Measurements from ENCODE around the gene CDH4. TPM values are rescaled to one million over a fixed set of nuclear protein-coding genes. Genes with fewer than 3 reads are reported as not detected.

The CDH4 gene
- total and polyA plus RNA-seq, 3 experiments from 2014 or later, result 0.22 TPM; not detected in 2

DNA sequence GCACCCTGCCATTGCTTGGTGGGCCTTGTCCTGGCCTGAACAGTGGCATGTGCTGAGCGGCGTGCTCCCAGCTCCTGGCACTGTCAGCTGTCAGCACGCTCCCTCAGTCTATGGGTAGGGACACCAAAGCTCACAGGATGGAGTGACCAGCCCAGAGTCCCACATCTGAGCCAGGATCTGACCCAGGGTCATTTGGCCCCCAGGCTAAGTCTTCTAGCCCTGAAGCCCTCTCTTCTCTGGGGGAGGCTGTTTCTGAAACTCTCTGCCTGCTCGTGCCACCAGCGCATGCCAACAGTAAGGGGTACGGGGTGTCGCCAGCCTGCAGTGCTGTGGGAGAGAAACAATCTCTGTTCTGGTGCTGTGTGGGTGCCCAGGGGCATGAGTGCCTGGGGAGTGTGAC lies 37.1 kb downstream of the CDH4 start:
- ChIA-PET POLR2A (no interaction called here), CTCF (no interaction called here)
- no peaks in the 10 kb centered on the region for H3K27me3 Mint-ChIP-seq
- no peak overlapping the region for H3K4me3 Mint-ChIP-seq
- no peaks in the 10 kb centered on the region for H3K27me3 ChIP-seq (ENCODE audit: insufficient read depth, low read length, poor library complexity, severe bottlenecking)
- DNase-seq, result no peak
- no peaks in the 10 kb centered on the region for H3K4me1 ChIP-seq (ENCODE audit: insufficient read depth, low read length)
- H3K4me1 Mint-ChIP-seq, result no peaks in the 10 kb centered on the region
- no peaks in the 10 kb centered on the region for H3K36me3 ChIP-seq (ENCODE audit: insufficient read depth, low read length)
- no peaks in the 10 kb centered on the region for H3K36me3 Mint-ChIP-seq
- H3K27ac ChIP-seq (ENCODE audit: low read depth, low read length), result no peak overlapping the region
- peaks cover 0 to 7% (median 2%) of the 10 kb centered on the region in 5 donors for H3K9me3 Mint-ChIP-seq
- H3K9me3 ChIP-seq (ENCODE audit: low read length), result no peaks in the 10 kb centered on the region
- H3K27ac Mint-ChIP-seq, result no peak overlapping the region
- no peak overlapping the region for H3K4me3 ChIP-seq (ENCODE audit: low read length)

DNA sequence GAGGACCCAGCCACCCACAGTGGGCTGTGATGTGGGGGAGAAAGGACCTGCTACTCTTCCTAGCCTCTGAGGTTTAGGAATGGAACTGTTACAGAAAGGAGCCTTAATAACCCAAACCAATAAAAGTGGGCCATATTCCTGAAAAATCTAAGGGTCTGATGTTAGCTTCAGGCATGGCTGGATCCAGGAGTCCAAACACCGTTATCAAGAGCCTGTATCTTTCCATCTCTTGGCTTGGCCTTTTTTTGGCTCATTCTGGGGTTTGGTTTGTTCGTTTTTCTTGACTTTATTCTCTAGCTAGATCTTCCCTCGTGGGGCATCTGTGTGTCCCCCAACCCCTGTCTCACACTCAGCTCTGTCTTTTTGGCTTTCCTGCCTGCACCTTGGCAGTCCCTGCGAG lies 38.7 kb downstream of the CDH4 start:
- Histone ChIP-seq H3K27me3 (ENCODE audit: insufficient read depth, low read length, poor library complexity, severe bottlenecking) (no peaks in the 10 kb centered on the region), H3K9me3 (ENCODE audit: low read length) (no peaks in the 10 kb centered on the region), H3K27ac (ENCODE audit: low read depth, low read length) (no peak overlapping the region), H3K4me3 (ENCODE audit: low read length) (no peak overlapping the region), H3K4me1 (ENCODE audit: insufficient read depth, low read length) (no peaks in the 10 kb centered on the region), H3K36me3 (ENCODE audit: insufficient read depth, low read length) (no peaks in the 10 kb centered on the region)
- no peaks in the 10 kb centered on the region for H3K36me3 Mint-ChIP-seq
- POLR2A ChIA-PET, result no interaction called here
- peaks cover 0 to 5% (median 0%) of the 10 kb centered on the region in 5 donors for H3K9me3 Mint-ChIP-seq
- no peaks in the 10 kb centered on the region for H3K4me1 Mint-ChIP-seq
- no peak for DNase-seq
- no peak overlapping the region for H3K27ac Mint-ChIP-seq
- CTCF ChIA-PET, result no interaction called here
- H3K4me3 Mint-ChIP-seq, result no peak overlapping the region
- peaks cover 0 to 1% of the 10 kb centered on the region in 2 donors for H3K27me3 Mint-ChIP-seq

DNA sequence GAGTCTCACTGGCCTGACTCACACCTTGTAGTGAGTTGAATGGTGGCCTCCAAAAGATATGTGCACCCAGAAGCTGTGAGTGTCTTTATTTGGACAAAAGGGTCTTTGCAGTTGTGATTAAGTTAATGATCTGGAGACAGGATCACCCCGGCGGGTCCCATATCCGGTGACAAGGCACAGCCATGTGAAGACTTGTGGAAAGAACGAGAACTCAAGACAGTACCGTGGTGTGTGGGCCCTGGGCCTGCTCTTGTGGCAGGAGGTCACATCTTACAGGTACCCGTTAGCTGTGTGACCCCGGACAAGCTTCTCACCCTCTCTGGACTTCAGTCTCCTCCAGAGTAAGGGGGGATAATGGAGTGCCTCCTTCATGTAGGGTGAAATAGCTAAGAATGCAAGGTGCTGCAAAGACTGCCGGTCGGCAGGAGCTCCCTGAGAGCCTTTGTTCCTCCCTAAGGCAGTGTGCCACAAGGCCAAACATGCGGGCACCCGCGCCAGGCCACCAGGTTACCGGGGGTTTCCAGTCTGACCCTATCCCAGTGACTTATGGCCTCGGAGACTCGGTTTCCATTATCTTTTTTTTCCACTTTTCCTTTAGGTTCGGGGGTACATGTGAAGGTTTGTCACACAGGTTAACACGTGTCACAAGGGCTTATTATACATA lies 39.2 kb downstream of the CDH4 start:
- Histone ChIP-seq H3K4me3 (ENCODE audit: low read length) (no peak overlapping the region), H3K27ac (ENCODE audit: low read depth, low read length) (no peak overlapping the region), H3K4me1 (ENCODE audit: insufficient read depth, low read length) (no peaks in the 10 kb centered on the region), H3K9me3 (ENCODE audit: low read length) (no peaks in the 10 kb centered on the region), H3K36me3 (ENCODE audit: insufficient read depth, low read length) (no peaks in the 10 kb centered on the region), H3K27me3 (ENCODE audit: insufficient read depth, low read length, poor library complexity, severe bottlenecking) (no peaks in the 10 kb centered on the region)
- Mint-ChIP-seq H3K36me3 (no peaks in the 10 kb centered on the region), H3K27ac (no peak overlapping the region), H3K27me3 (peaks cover 0 to 1% of the 10 kb centered on the region in 2 donors), H3K9me3 (peaks cover 0 to 5% (median 2%) of the 10 kb centered on the region in 5 donors), H3K4me3 (no peak overlapping the region), H3K4me1 (no peaks in the 10 kb centered on the region)
- no peak for DNase-seq
- CTCF ChIA-PET, result no interaction called here
- POLR2A ChIA-PET, result no interaction called here

DNA sequence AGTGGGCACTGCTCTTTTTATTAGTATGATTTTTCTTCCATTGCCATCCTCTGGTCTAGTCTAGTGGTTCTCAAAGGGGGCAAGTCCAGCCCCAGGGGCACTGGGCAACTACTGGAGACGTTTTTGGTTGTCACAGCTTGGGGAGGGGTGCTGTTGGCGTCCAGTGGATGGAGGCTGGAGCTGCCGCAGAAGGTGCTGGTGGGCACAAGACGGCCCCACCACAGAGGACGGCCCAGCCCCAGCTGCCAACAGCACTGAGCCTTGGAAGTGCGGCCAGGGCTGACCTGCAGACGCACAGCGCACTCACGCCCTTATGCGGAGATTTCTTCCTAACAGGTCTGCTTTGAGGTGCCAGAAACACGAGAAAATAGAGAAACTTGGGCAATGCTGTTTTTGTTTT lies 40.3 kb downstream of the CDH4 start:
- DNase-seq, result no peak
- no peaks in the 10 kb centered on the region for H3K9me3 ChIP-seq (ENCODE audit: low read length)
- Mint-ChIP-seq H3K27me3 (peaks cover 0 to 1% of the 10 kb centered on the region in 2 donors), H3K9me3 (peaks cover 0 to 5% (median 2%) of the 10 kb centered on the region in 5 donors), H3K27ac (peak overlapping the region in 1 of 8 donors; percentile 74), H3K4me1 (no peaks in the 10 kb centered on the region), H3K4me3 (no peak overlapping the region), H3K36me3 (no peaks in the 10 kb centered on the region)
- ChIA-PET CTCF (no interaction called here), POLR2A (no interaction called here)
- no peaks in the 10 kb centered on the region for H3K4me1 ChIP-seq (ENCODE audit: insufficient read depth, low read length)
- H3K36me3 ChIP-seq (ENCODE audit: insufficient read depth, low read length), result no peaks in the 10 kb centered on the region
- no peak overlapping the region for H3K4me3 ChIP-seq (ENCODE audit: low read length)
- no peaks in the 10 kb centered on the region for H3K27me3 ChIP-seq (ENCODE audit: insufficient read depth, low read length, poor library complexity, severe bottlenecking)
- no peak overlapping the region for H3K27ac ChIP-seq (ENCODE audit: low read depth, low read length)

DNA sequence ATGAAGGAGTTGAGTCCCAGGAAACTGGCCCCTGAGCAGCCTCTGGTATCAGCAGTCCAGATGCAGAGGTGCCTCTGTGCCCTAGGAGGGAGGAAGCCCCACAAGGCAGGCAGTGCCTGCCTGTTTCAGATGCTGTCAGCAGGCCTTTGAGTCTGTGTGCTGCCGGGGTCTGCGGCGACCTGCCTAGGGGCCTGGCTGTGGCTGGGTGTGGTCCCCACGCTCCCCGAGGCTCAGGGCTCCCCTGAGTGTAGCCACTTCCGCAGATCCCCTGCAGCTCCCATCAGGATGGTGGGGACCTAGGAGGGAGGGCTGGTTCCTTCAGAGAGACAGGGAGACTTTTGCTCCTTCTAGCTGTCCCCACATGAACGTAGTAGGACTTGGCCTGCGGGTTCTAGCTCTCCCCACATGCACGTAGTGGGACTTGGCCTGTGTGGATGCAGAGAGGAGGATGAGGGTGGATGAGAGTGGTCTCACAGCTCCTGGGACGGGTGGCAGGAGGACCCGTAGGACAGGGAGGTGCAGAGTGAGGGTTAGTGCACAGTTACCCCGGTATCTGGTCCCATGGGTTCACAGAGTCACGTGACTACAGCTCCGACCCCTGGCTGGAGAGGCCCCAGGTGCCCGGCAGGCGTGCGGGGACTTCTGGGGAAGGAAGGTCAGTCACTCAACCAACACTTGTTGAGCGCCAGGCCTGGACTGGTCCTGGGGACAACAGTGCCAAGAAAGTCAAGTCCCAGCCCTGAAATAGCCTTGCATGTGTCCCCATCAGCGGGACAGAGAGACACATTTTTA lies 41.0 kb downstream of the CDH4 start:
- Histone ChIP-seq H3K27ac (ENCODE audit: low read depth, low read length) (no peak overlapping the region), H3K27me3 (ENCODE audit: insufficient read depth, low read length, poor library complexity, severe bottlenecking) (no peaks in the 10 kb centered on the region), H3K9me3 (ENCODE audit: low read length) (no peaks in the 10 kb centered on the region), H3K36me3 (ENCODE audit: insufficient read depth, low read length) (no peaks in the 10 kb centered on the region), H3K4me3 (ENCODE audit: low read length) (no peak overlapping the region), H3K4me1 (ENCODE audit: insufficient read depth, low read length) (no peaks in the 10 kb centered on the region)
- CTCF ChIA-PET, result no interaction called here
- no peak for DNase-seq
- no peaks in the 10 kb centered on the region for H3K36me3 Mint-ChIP-seq
- no peaks in the 10 kb centered on the region for H3K4me1 Mint-ChIP-seq
- peaks cover 0 to 1% of the 10 kb centered on the region in 2 donors for H3K27me3 Mint-ChIP-seq
- peaks cover 0 to 5% (median 2%) of the 10 kb centered on the region in 5 donors for H3K9me3 Mint-ChIP-seq
- H3K27ac Mint-ChIP-seq, result peak overlapping the region in 1 of 8 donors; percentile 74
- POLR2A ChIA-PET, result no interaction called here
- no peak overlapping the region for H3K4me3 Mint-ChIP-seq

DNA sequence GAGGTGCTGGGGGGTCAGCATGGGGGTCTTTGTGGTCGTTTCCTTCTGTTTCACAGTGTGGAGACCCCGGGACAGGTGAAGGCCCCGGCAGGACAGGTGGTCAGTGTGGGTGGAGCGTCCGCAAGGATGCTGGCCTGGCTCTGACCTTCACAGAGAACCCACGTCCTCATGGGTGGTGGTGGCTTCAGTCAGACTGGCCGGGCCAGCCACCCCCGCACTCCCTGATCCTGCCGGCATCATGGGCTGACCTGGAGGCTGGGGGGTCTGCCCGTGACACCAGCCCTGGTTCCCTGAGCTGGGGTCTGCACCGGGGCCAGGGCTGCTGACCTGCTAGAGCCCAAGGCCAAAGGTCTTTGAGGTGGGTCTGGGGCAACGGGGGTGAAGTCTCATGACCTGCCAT lies 41.9 kb downstream of the CDH4 start:
- Histone ChIP-seq H3K27me3 (ENCODE audit: insufficient read depth, low read length, poor library complexity, severe bottlenecking) (no peaks in the 10 kb centered on the region), H3K9me3 (ENCODE audit: low read length) (no peaks in the 10 kb centered on the region), H3K27ac (ENCODE audit: low read depth, low read length) (no peak overlapping the region), H3K4me1 (ENCODE audit: insufficient read depth, low read length) (no peaks in the 10 kb centered on the region), H3K36me3 (ENCODE audit: insufficient read depth, low read length) (no peaks in the 10 kb centered on the region), H3K4me3 (ENCODE audit: low read length) (no peak overlapping the region)
- ChIA-PET CTCF (no interaction called here), POLR2A (no interaction called here)
- Mint-ChIP-seq H3K4me1 (no peaks in the 10 kb centered on the region), H3K4me3 (no peak overlapping the region), H3K27me3 (peaks cover 0 to 1% of the 10 kb centered on the region in 2 donors), H3K27ac (no peak overlapping the region), H3K9me3 (peaks cover 0 to 4% (median 2%) of the 10 kb centered on the region in 5 donors), H3K36me3 (no peaks in the 10 kb centered on the region)
- DNase-seq, result no peak

DNA sequence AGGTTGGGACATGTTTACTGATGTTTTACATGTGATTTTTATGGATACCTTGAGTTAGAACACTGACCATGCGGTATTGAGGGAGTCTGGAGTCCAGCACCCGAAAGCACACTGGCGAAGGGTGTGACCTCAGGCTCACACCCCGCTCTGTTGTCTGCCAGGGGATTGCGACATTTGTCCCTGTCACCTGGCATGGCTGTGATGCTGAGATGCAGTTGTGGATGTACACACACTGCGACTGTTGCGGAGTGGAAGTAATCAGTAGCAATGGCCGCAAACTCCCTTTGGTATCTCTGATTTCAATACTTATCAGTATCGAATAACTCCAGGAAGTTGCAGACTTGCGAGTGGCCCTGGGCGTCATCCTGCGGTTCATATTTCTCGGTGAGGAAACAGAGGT lies 43.2 kb downstream of the CDH4 start:
- Mint-ChIP-seq H3K27ac (no peak overlapping the region), H3K9me3 (peaks cover 0 to 3% (median 2%) of the 10 kb centered on the region in 5 donors), H3K4me1 (no peaks in the 10 kb centered on the region), H3K27me3 (peaks cover 0 to 3% of the 10 kb centered on the region in 2 donors), H3K36me3 (no peaks in the 10 kb centered on the region), H3K4me3 (no peak overlapping the region)
- Histone ChIP-seq H3K27me3 (ENCODE audit: insufficient read depth, low read length, poor library complexity, severe bottlenecking) (no peaks in the 10 kb centered on the region), H3K4me3 (ENCODE audit: low read length) (no peak overlapping the region), H3K36me3 (ENCODE audit: insufficient read depth, low read length) (no peaks in the 10 kb centered on the region), H3K27ac (ENCODE audit: low read depth, low read length) (no peak overlapping the region), H3K4me1 (ENCODE audit: insufficient read depth, low read length) (no peaks in the 10 kb centered on the region), H3K9me3 (ENCODE audit: low read length) (no peaks in the 10 kb centered on the region)
- no peak for DNase-seq
- POLR2A ChIA-PET, result no interaction called here
- CTCF ChIA-PET, result no interaction called here

DNA sequence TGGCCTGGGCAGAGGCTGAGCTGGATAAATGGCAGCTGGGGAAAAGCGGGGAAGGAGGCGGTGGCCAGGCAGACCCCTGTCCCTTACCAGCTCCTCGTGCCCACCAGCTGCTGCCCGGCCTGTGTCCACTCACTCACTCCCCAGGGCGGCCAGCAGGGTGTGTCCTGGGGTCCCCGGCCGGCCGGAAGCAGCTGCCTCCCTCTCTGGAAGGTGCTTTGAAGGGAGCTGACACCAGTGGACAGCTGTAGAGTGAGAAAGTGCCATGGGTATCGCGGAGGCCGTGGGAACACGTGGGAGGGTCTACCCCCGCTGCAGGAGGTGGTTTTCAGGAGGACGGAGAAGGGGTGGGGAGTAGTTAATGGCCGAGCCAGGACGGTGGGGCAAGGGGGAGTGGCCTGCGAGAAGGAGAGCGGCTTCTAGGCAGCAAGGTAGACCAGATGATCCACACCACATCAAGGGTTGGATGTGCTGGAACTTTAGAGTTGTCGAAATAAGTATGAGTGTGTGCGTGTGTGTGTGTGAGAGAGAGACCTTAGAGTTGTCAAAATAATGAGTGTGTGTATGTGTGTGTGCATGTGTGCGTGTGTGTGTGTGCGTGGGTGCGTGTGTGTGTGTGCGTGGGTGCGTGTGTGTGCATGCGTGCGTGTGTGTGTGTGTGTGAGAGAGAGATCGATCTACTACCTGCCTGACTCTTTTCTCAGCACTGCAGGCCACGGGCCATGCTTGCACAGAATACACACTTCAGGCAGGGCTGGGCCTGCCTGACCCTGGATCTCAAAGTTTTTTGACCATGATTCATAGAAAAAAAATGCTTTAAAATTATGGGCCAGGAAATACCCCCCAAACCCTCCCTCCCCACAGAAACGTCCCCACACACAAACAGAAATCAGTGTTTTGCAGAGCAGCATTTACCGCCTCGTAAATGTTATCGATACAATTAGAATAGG lies 43.9 kb downstream of the CDH4 start:
- no peaks in the 10 kb centered on the region for H3K4me1 ChIP-seq (ENCODE audit: insufficient read depth, low read length)
- no peaks in the 10 kb centered on the region for H3K36me3 ChIP-seq (ENCODE audit: insufficient read depth, low read length)
- no peaks in the 10 kb centered on the region for H3K36me3 Mint-ChIP-seq
- H3K4me3 Mint-ChIP-seq, result no peak overlapping the region
- H3K4me1 Mint-ChIP-seq, result no peaks in the 10 kb centered on the region
- H3K9me3 Mint-ChIP-seq, result peaks cover 0 to 3% (median 2%) of the 10 kb centered on the region in 5 donors
- DNase-seq, result no peak
- H3K4me3 ChIP-seq (ENCODE audit: low read length), result no peak overlapping the region
- no peaks in the 10 kb centered on the region for H3K9me3 ChIP-seq (ENCODE audit: low read length)
- H3K27me3 ChIP-seq (ENCODE audit: insufficient read depth, low read length, poor library complexity, severe bottlenecking), result no peaks in the 10 kb centered on the region
- H3K27ac Mint-ChIP-seq, result peak overlapping the region in 1 of 8 donors; percentile 89
- peaks cover 0 to 3% of the 10 kb centered on the region in 2 donors for H3K27me3 Mint-ChIP-seq
- ChIA-PET CTCF (no interaction called here), POLR2A (no interaction called here)
- H3K27ac ChIP-seq (ENCODE audit: low read depth, low read length), result no peak overlapping the region
